Panc1 (cell line): Measurements from ENCODE around the gene KDR.

Experiments used
- CTCF ChIP-seq: fragments of 450-650 bp; IDR thresholded peaks from 2 replicates; pipeline ENCODE4 v1.5.1; 2017; ENCODE audit warnings: mild to moderate bottlenecking
- POLR2AphosphoS5 ChIP-seq: IDR thresholded peaks from 2 replicates; pipeline ENCODE4 v1.6.1; 2012; ENCODE audit warnings: mild to moderate bottlenecking, low read depth, low read length, moderate library complexity

GRCh38 chr4:55077577-55077976, 47.8 kb downstream of the KDR start:
- TF ChIP-seq CTCF, result no peak
- TF ChIP-seq POLR2AphosphoS5, result no peak
